Measurements from ENCODE around the gene ARHGAP42. TPM values are rescaled to one million over a fixed set of nuclear protein-coding genes. Genes with fewer than 3 reads are reported as not detected.

Gene ARHGAP42
- total RNA-seq, 1 donor from 2014 or later: 0.10 TPM

DNA sequence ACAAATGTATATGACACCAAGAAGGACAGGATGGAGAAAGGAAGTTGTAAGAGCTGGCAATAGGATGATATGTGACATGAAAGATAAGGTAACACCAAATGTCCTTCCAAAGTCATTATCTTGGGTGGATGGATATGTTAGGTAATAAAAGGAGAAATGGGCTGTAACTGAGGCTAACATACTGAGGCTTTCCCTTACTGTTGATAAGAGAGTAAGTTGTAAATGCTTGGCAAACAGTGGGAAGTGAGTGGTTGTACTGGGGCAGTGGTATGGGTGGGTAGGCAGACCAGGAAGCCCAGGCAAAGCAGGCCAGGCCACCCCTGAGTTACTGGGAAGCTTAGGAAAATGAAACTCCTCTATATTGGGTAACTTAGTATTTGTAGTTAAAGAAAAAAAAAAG is 73.7 kb downstream of the ARHGAP42 start:
- no peaks in the 10 kb centered on the region for H3K36me3 Mint-ChIP-seq (ENCODE audit: low read depth)
- intact Hi-C loops (cut with micrococcal nuclease): no loop called here
- no peak overlapping the region for H3K27ac Mint-ChIP-seq
- no peak for DNase-seq (ENCODE audit: low spot score)
- H3K4me1 Mint-ChIP-seq (ENCODE audit: low read depth): no peaks in the 10 kb centered on the region
- no peak overlapping the region for H3K4me3 Mint-ChIP-seq
- no peaks in the 10 kb centered on the region for H3K27me3 Mint-ChIP-seq (ENCODE audit: insufficient read depth)
- no peaks in the 10 kb centered on the region for H3K9me3 Mint-ChIP-seq

DNA sequence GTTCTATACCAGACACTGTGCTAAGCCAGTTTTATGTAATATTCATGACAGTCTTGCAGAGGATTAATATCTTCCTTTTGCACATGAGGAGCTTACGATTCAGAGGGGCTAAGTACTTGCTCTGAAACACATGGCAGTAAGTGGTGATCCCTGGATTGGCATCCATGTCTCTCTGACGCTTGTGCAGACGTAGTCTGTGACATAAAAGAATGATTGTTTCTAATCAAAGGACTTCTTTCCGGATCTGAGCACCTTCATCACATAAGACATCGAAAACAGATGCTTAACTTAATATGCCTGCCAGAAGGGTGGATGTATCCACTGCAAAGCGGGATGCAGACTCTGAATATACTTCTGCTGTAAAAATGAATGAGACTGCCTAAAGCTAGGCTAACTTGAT is 74.8 kb downstream of the ARHGAP42 start:
- H3K27me3 Mint-ChIP-seq (ENCODE audit: insufficient read depth): no peaks in the 10 kb centered on the region

DNA sequence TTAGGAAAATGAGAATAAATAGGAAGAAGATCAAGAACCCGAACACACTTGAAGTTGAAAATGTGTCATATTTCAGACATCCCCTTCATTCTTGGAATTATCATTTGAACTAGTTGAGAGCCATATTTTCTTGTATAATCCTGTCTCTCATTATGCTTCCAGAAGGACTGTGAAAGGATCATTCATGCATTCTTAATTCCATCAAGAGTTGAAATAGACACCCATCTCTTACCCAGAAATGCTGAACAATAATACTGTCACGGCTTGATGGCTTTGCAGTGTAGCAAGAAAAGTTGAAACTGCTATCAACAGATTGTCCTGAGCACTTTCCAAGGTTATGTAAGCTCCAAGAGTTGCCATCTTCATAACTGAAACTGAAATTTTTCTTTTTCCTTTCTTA is 79.7 kb downstream of the ARHGAP42 start:
- H3K4me1 Mint-ChIP-seq (ENCODE audit: low read depth): no peaks in the 10 kb centered on the region
- no peaks in the 10 kb centered on the region for H3K9me3 Mint-ChIP-seq
- intact Hi-C loops (cut with micrococcal nuclease): no loop called here
- no peaks in the 10 kb centered on the region for H3K27me3 Mint-ChIP-seq (ENCODE audit: insufficient read depth)
- H3K36me3 Mint-ChIP-seq (ENCODE audit: low read depth): no peaks in the 10 kb centered on the region
- no peak overlapping the region for H3K27ac Mint-ChIP-seq
- DNase-seq (ENCODE audit: low spot score): no peak
- H3K4me3 Mint-ChIP-seq: no peak overlapping the region

More for the DNA sequence above, 74.8 kb downstream of the ARHGAP42 start:
- no peaks in the 10 kb centered on the region for H3K4me1 Mint-ChIP-seq (ENCODE audit: low read depth)
- no peaks in the 10 kb centered on the region for H3K36me3 Mint-ChIP-seq (ENCODE audit: low read depth)
- no peak overlapping the region for H3K27ac Mint-ChIP-seq
- H3K9me3 Mint-ChIP-seq: no peaks in the 10 kb centered on the region
- intact Hi-C loops (cut with micrococcal nuclease): no loop called here
- no peak for DNase-seq (ENCODE audit: low spot score)
- no peak overlapping the region for H3K4me3 Mint-ChIP-seq

- no peaks in the 10 kb centered on the region for H3K9me3 Mint-ChIP-seq
- H3K27me3 Mint-ChIP-seq (ENCODE audit: insufficient read depth): no peaks in the 10 kb centered on the region
- no peak for DNase-seq (ENCODE audit: low spot score)
- no peaks in the 10 kb centered on the region for H3K4me1 Mint-ChIP-seq (ENCODE audit: low read depth)
- no peak overlapping the region for H3K4me3 Mint-ChIP-seq
- H3K36me3 Mint-ChIP-seq (ENCODE audit: low read depth): no peaks in the 10 kb centered on the region
- intact Hi-C loops (cut with micrococcal nuclease): no loop called here
- no peak overlapping the region for H3K27ac Mint-ChIP-seq
Observed at GRCh38 chr11:100769165-100769564, 82.1 kb downstream of the ARHGAP42 start.

GRCh38 chr11:100769617-100770016 is 82.5 kb downstream of the ARHGAP42 start:
- no peaks in the 10 kb centered on the region for H3K9me3 Mint-ChIP-seq
- no peak for DNase-seq (ENCODE audit: low spot score)
- no peak overlapping the region for H3K27ac Mint-ChIP-seq
- H3K27me3 Mint-ChIP-seq (ENCODE audit: insufficient read depth): no peaks in the 10 kb centered on the region
- intact Hi-C loops (cut with micrococcal nuclease): no loop called here
- H3K4me1 Mint-ChIP-seq (ENCODE audit: low read depth): no peaks in the 10 kb centered on the region
- no peaks in the 10 kb centered on the region for H3K36me3 Mint-ChIP-seq (ENCODE audit: low read depth)
- H3K4me3 Mint-ChIP-seq: no peak overlapping the region

DNA sequence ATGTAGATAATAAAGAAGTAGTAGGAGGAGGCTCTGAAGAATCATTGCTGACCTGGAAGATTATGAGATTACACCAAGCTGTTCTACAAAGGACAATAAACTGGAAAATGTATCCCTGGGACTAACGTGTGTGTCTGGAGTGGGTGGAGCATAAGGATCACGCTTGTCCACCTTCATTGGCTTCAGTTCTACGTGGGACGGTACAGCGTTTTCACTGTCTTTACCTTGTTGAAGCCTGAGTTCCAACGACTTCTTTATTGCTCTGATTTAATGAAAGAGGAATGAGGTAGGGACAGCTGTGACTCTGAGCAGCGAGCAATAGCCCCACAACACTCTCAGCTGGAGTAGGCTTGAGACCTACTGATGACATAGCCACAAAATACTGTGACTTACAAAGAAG is 87.0 kb downstream of the ARHGAP42 start:
- H3K9me3 Mint-ChIP-seq: no peaks in the 10 kb centered on the region
- no peak for DNase-seq (ENCODE audit: low spot score)
- H3K4me3 Mint-ChIP-seq: no peak overlapping the region
- no peaks in the 10 kb centered on the region for H3K36me3 Mint-ChIP-seq (ENCODE audit: low read depth)
- intact Hi-C loops (cut with micrococcal nuclease): no loop called here
- no peak overlapping the region for H3K27ac Mint-ChIP-seq
- H3K27me3 Mint-ChIP-seq (ENCODE audit: insufficient read depth): no peaks in the 10 kb centered on the region
- no peaks in the 10 kb centered on the region for H3K4me1 Mint-ChIP-seq (ENCODE audit: low read depth)

- no peak for DNase-seq (ENCODE audit: low spot score)
Observed at GRCh38 chr11:100774859-100775258, 87.8 kb downstream of the ARHGAP42 start.

GRCh38 chr11:100776212-100776896 is 89.3 kb downstream of the ARHGAP42 start:
- Mint-ChIP-seq H3K9me3 (no peaks in the 10 kb centered on the region), H3K27me3 (ENCODE audit: insufficient read depth) (no peaks in the 10 kb centered on the region), H3K4me3 (no peak overlapping the region), H3K4me1 (ENCODE audit: low read depth) (no peaks in the 10 kb centered on the region), H3K27ac (no peak overlapping the region), H3K36me3 (ENCODE audit: low read depth) (no peaks in the 10 kb centered on the region)
- intact Hi-C loops (cut with micrococcal nuclease): no loop called here
- DNase-seq (ENCODE audit: low spot score): no peak

More at GRCh38 chr11:100774859-100775258, 87.8 kb downstream of the ARHGAP42 start:
- no peak overlapping the region for H3K4me3 Mint-ChIP-seq
- no peaks in the 10 kb centered on the region for H3K4me1 Mint-ChIP-seq (ENCODE audit: low read depth)
- H3K36me3 Mint-ChIP-seq (ENCODE audit: low read depth): no peaks in the 10 kb centered on the region
- H3K27me3 Mint-ChIP-seq (ENCODE audit: insufficient read depth): no peaks in the 10 kb centered on the region
- H3K9me3 Mint-ChIP-seq: no peaks in the 10 kb centered on the region
- H3K27ac Mint-ChIP-seq: no peak overlapping the region
- intact Hi-C loops (cut with micrococcal nuclease): no loop called here

DNA sequence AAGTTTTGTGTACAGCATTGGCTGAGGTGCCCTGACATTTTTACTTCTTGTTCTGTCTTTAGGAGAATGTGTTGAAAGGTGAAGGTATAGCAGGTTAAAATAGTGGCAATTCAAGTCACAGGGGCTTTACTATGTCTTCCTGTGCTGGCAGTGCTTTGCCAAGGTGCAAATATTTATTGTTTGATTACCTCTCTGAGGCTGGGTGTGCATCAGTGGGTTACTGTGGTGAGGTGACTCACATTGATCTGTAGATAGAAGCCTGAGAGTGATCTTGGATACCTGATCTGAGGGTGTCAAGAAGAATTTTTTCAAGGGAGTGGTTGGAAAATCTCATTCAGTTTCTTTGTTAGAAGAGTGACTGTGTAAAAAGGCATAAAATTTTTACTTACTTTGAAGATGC is 90.0 kb downstream of the ARHGAP42 start:
- no peak overlapping the region for H3K27ac Mint-ChIP-seq
- DNase-seq (ENCODE audit: low spot score): no peak
- H3K27me3 Mint-ChIP-seq (ENCODE audit: insufficient read depth): no peaks in the 10 kb centered on the region
- H3K4me1 Mint-ChIP-seq (ENCODE audit: low read depth): no peaks in the 10 kb centered on the region
- no peaks in the 10 kb centered on the region for H3K9me3 Mint-ChIP-seq
- H3K4me3 Mint-ChIP-seq: no peak overlapping the region
- no peaks in the 10 kb centered on the region for H3K36me3 Mint-ChIP-seq (ENCODE audit: low read depth)
- intact Hi-C loops (cut with micrococcal nuclease): no loop called here

- DNase-seq (ENCODE audit: low spot score): no peak
- no peaks in the 10 kb centered on the region for H3K4me1 Mint-ChIP-seq (ENCODE audit: low read depth)
- H3K27me3 Mint-ChIP-seq (ENCODE audit: insufficient read depth): no peaks in the 10 kb centered on the region
- H3K36me3 Mint-ChIP-seq (ENCODE audit: low read depth): no peaks in the 10 kb centered on the region
- intact Hi-C loops (cut with micrococcal nuclease): no loop called here
- no peaks in the 10 kb centered on the region for H3K9me3 Mint-ChIP-seq
- H3K4me3 Mint-ChIP-seq: no peak overlapping the region
- H3K27ac Mint-ChIP-seq: no peak overlapping the region
Observed at GRCh38 chr11:100777736-100778135, 90.6 kb downstream of the ARHGAP42 start.

GRCh38 chr11:100778166-100778785 is 91.2 kb downstream of the ARHGAP42 start:
- Mint-ChIP-seq H3K27me3 (ENCODE audit: insufficient read depth) (no peaks in the 10 kb centered on the region), H3K27ac (no peak overlapping the region), H3K4me1 (ENCODE audit: low read depth) (no peaks in the 10 kb centered on the region), H3K9me3 (no peaks in the 10 kb centered on the region), H3K36me3 (ENCODE audit: low read depth) (no peaks in the 10 kb centered on the region), H3K4me3 (no peak overlapping the region)
- intact Hi-C loops (cut with micrococcal nuclease): no loop called here
- no peak for DNase-seq (ENCODE audit: low spot score)

DNA sequence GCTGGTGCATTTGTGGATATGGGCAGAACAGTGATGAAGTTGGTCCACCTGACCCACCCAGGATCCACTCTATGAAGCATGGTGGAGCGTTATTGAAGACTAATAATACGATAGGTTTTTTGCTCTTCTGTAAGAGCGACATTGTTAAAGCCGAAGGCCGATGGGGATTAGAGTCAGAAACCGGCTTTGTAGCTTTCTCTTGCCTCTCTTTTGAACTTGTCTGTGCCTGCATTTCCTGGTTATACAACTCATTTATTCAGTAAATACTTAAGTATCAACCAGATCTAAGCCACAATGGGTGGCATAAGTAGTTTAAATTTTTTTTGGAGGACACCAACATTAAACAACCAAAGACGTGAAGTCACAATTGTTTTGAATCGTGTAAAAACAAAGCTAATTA is 93.4 kb downstream of the ARHGAP42 start:
- no peak for DNase-seq (ENCODE audit: low spot score)
- Mint-ChIP-seq H3K4me3 (no peak overlapping the region), H3K36me3 (ENCODE audit: low read depth) (no peaks in the 10 kb centered on the region), H3K4me1 (ENCODE audit: low read depth) (no peaks in the 10 kb centered on the region), H3K9me3 (no peaks in the 10 kb centered on the region), H3K27ac (no peak overlapping the region), H3K27me3 (ENCODE audit: insufficient read depth) (no peaks in the 10 kb centered on the region)
- intact Hi-C loops (cut with micrococcal nuclease): no loop called here

DNA sequence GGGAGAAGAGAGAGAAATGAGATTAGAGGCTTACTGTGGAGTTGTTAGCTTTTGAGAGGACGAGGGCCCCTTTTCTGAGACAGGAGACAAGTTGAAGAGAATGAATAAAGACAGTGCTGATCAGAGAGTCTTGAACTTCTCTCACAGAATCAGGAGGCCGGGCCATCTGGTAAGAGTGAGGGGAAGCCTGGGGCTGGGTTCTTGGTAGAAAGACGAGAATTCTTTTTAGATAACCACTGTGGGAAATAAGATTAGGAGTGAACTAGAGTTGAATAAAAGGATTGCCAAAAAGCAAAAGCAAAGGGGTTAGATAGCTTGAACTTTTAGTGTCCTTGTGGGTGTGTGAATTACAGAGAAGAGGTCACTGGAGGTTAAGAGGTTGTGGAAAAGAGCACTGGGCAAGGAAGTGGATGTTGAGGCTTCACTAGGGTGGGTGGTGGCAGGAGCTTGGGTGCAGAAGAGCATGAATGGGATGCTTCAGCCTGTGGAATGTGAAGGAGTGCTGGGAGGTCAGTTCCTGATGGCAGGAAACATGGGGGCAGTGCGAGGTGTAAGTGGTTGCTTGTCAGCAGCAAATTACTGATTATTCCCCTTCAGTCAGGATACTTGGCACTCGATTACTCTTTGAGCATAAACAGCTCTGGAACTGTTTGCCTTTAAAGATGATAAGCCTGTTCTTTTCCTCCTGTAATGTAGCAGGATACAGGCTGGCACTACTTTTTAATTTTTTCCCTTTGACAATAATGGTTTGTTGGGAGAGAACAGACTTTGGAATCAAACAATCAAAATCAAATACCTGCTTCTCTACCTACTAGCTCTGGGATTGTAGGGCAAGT is 98.3 kb downstream of the ARHGAP42 start:
- no peaks in the 10 kb centered on the region for H3K27me3 Mint-ChIP-seq (ENCODE audit: insufficient read depth)
- H3K36me3 Mint-ChIP-seq (ENCODE audit: low read depth): no peaks in the 10 kb centered on the region
- no peaks in the 10 kb centered on the region for H3K9me3 Mint-ChIP-seq
- H3K4me1 Mint-ChIP-seq (ENCODE audit: low read depth): no peaks in the 10 kb centered on the region
- H3K27ac Mint-ChIP-seq: no peak overlapping the region
- no peak overlapping the region for H3K4me3 Mint-ChIP-seq
- DNase-seq (ENCODE audit: low spot score): no peak
- intact Hi-C loops (cut with micrococcal nuclease): no loop called here
